ENCODE measurements around the gene HDAC5. TPM values are rescaled to one million over a fixed set of nuclear protein-coding genes. Genes with fewer than 3 reads are reported as not detected.

Gene HDAC5
- total RNA-seq, 1 experiment from 2014 or later: 22.4 TPM

DNA sequence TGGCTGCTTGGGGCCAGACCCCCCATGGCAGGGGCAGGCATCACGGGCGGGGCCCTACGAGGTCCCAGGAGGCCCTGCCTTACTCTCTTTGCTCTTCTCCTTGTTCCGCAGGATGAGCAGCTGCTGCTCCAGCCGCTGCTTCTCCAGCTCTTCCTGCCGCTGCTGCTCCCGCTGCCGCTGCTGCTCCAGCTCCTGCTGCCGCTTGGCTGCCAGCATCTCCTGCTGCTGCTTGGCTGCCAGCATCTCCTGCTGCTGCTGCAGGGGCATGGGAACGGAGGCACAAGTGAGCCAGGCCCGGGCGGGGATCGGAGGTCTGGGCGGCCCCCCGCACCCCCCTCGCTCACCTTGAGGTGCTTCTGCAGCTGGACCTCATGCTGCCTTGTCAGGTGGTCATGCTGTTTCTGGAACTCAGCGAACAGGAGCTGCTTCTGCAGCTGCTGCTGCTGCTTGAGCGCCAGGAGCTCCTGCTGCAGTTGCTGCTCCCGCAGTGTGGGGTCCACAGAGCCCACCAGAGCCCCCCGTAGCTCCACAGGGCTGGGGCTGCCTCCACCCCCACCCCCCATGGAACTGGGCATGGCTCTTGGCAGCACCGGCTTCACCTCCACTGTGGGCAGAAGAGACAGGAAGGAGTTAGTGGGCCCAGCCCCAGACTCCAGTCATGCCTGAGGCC, 30.1 kb downstream of the HDAC5 start:
- DNase-seq: no peak
- Mint-ChIP-seq H3K36me3 (ENCODE audit: insufficient read depth, unreplicated experiment) (peaks cover 9% of the 10 kb centered on the region), H3K4me1 (ENCODE audit: low read depth, unreplicated experiment) (peaks cover 9% of the 10 kb centered on the region), H3K9me3 (ENCODE audit: low read depth, unreplicated experiment) (no peaks in the 10 kb centered on the region), H3K27me3 (ENCODE audit: unreplicated experiment) (no peaks in the 10 kb centered on the region), H3K4me3 (ENCODE audit: low read depth, unreplicated experiment) (no peak overlapping the region), H3K27ac (ENCODE audit: unreplicated experiment) (no peak overlapping the region)
- TF ChIP-seq, protein P1, sequence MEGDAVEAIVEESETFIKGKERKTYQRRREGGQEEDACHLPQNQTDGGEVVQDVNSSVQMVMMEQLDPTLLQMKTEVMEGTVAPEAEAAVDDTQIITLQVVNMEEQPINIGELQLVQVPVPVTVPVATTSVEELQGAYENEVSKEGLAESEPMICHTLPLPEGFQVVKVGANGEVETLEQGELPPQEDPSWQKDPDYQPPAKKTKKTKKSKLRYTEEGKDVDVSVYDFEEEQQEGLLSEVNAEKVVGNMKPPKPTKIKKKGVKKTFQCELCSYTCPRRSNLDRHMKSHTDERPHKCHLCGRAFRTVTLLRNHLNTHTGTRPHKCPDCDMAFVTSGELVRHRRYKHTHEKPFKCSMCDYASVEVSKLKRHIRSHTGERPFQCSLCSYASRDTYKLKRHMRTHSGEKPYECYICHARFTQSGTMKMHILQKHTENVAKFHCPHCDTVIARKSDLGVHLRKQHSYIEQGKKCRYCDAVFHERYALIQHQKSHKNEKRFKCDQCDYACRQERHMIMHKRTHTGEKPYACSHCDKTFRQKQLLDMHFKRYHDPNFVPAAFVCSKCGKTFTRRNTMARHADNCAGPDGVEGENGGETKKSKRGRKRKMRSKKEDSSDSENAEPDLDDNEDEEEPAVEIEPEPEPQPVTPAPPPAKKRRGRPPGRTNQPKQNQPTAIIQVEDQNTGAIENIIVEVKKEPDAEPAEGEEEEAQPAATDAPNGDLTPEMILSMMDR (IDR thresholded peaks at IDR 0.05; ENCODE audit: unreplicated experiment): no peak
- BruUV-seq (replicated peaks): no TSS peak
- CTCF ChIA-PET: no interaction called here
- intact Hi-C loops (cut with micrococcal nuclease; ENCODE audit: unreplicated experiment): no loop called here

DNA sequence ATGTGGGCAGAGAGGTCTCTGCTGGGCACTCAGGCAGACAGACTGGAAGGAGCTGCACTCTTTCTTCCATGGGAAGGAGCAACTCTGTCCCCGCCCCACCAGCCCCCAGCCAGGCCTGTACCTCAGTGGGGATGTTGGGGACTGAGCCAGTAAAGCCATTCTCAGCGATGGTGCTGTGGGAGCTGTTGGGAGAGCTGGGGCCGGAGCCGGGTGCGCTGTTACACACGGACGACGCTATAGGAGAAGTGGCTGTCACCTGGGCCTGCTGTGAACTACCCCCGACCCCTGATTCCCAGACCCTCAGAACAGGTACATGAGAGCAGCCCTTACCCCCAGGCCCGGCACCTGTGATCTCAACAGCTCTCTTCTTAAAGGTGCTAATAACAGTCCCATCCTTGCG, 31.4 kb downstream of the HDAC5 start:
- no peak overlapping the region for H3K4me3 Mint-ChIP-seq (ENCODE audit: low read depth, unreplicated experiment)
- H3K36me3 Mint-ChIP-seq (ENCODE audit: insufficient read depth, unreplicated experiment): peaks cover 7% of the 10 kb centered on the region
- H3K9me3 Mint-ChIP-seq (ENCODE audit: low read depth, unreplicated experiment): no peaks in the 10 kb centered on the region
- peaks cover 17% of the 10 kb centered on the region for H3K4me1 Mint-ChIP-seq (ENCODE audit: low read depth, unreplicated experiment)
- BruUV-seq (replicated peaks): no TSS peak
- H3K27ac Mint-ChIP-seq (ENCODE audit: unreplicated experiment): no peak overlapping the region
- CTCF ChIA-PET: interaction anchor here (0.6 kb wide), 1 partner anchor 194 kb away, joined by 5 read pairs; no protein-coding TSS in a partner anchor
- TF ChIP-seq, protein P1 (IDR thresholded peaks at IDR 0.05; ENCODE audit: unreplicated experiment): no peak
- H3K27me3 Mint-ChIP-seq (ENCODE audit: unreplicated experiment): no peaks in the 10 kb centered on the region
- intact Hi-C loops (cut with micrococcal nuclease; ENCODE audit: unreplicated experiment): no loop called here
- no peak for DNase-seq

- Mint-ChIP-seq H3K4me3 (ENCODE audit: low read depth, unreplicated experiment) (no peak overlapping the region), H3K9me3 (ENCODE audit: low read depth, unreplicated experiment) (no peaks in the 10 kb centered on the region), H3K27me3 (ENCODE audit: unreplicated experiment) (no peaks in the 10 kb centered on the region), H3K4me1 (ENCODE audit: low read depth, unreplicated experiment) (peaks cover 23% of the 10 kb centered on the region), H3K36me3 (ENCODE audit: insufficient read depth, unreplicated experiment) (peaks cover 11% of the 10 kb centered on the region), H3K27ac (ENCODE audit: unreplicated experiment) (no peak overlapping the region)
- intact Hi-C loops (cut with micrococcal nuclease; ENCODE audit: unreplicated experiment): no loop called here
- no TSS peak for BruUV-seq (replicated peaks)
- TF ChIP-seq, protein P1 (IDR thresholded peaks at IDR 0.05; ENCODE audit: unreplicated experiment): no peak
- CTCF ChIA-PET: interaction anchor here (0.6 kb wide), 1 partner anchor 195 kb away, joined by 5 read pairs; no protein-coding TSS in a partner anchor
- DNase-seq: no peak
Measured at GRCh38 chr17:44091200-44091997, 32.0 kb downstream of the HDAC5 start.

GRCh38 chr17:44088254-44088653, 35.2 kb downstream of the HDAC5 start:
- DNase-seq: no peak
- Mint-ChIP-seq H3K27me3 (ENCODE audit: unreplicated experiment) (no peaks in the 10 kb centered on the region), H3K4me1 (ENCODE audit: low read depth, unreplicated experiment) (peaks cover 13% of the 10 kb centered on the region), H3K4me3 (ENCODE audit: low read depth, unreplicated experiment) (no peak overlapping the region), H3K36me3 (ENCODE audit: insufficient read depth, unreplicated experiment) (peaks cover 20% of the 10 kb centered on the region), H3K27ac (ENCODE audit: unreplicated experiment) (no peak overlapping the region), H3K9me3 (ENCODE audit: low read depth, unreplicated experiment) (no peaks in the 10 kb centered on the region)
- TF ChIP-seq, protein P1 (IDR thresholded peaks at IDR 0.05; ENCODE audit: unreplicated experiment): no peak
- BruUV-seq (replicated peaks): no TSS peak
- intact Hi-C loops (cut with micrococcal nuclease; ENCODE audit: unreplicated experiment): no loop called here
- CTCF ChIA-PET: no interaction called here
